ENCODE results near the gene SBF2.

- TF ChIP-seq POLR2A (IDR thresholded peaks at IDR 0.05) (no peak), CTCF (IDR thresholded peaks at IDR 0.05 in 4 of 5, conservative IDR thresholded peaks at IDR 0.05 in 1 of 5) (no peak)
These were observed 543.5 kb downstream of the SBF2 start for GRCh38 chr11:9750551-9750950.

Measured in gastrocnemius medialis (tissue), 4 donors.